HepG2 (cell line): ENCODE results near the gene ANKRD31. TPM values are rescaled to one million over a fixed set of nuclear protein-coding genes. Genes with fewer than 3 reads are reported as not detected.

Experiments
- CBX2 ChIP-seq, 2 experiments: fragments of 200-600 bp in 1 of 2; sonication (generic); formaldehyde crosslinking in 1 of 2; IDR thresholded peaks; 2 replicates each; pipeline versions ENCODE4 v1.7.0 to v1.8.1; 2018 to 2022; ENCODE audit warnings: low read depth in 2 of 2, low read length in 1 of 2, mild to moderate bottlenecking in 1 of 2, missing genetic modification reagents in 1 of 2
- FOXO1 ChIP-seq: sonication (generic); formaldehyde crosslinking; IDR thresholded peaks from 2 replicates; pipeline ENCODE4 v1.4.0; 2020; ENCODE audit warnings: missing genetic modification reagents
- GABPB1 ChIP-seq: IDR thresholded peaks from 2 replicates; pipeline ENCODE4 v1.6.1; 2016; ENCODE audit warnings: mild to moderate bottlenecking, missing genetic modification reagents, moderate library complexity, missing compliant biosample characterization
- GATAD2A ChIP-seq: IDR thresholded peaks from 2 replicates; pipeline ENCODE4 v1.6.1; 2016
- HES4 ChIP-seq: sonication (generic); formaldehyde crosslinking; IDR thresholded peaks from 2 replicates; pipeline ENCODE4 v1.9.0; 2021; ENCODE audit warnings: mild to moderate bottlenecking, missing genetic modification reagents, borderline replicate concordance
- HOXD1 ChIP-seq: sonication (generic); formaldehyde crosslinking; IDR thresholded peaks from 2 replicates; pipeline ENCODE4 v1.5.0; 2020; ENCODE audit warnings: missing genetic modification reagents
- IRF2 ChIP-seq: IDR thresholded peaks from 2 replicates; pipeline ENCODE4 v1.6.1; 2018; ENCODE audit warnings: missing genetic modification reagents, missing compliant biosample characterization
- MIER3 ChIP-seq: IDR thresholded peaks from 2 replicates; pipeline ENCODE4 v1.6.1; 2016; ENCODE audit warnings: missing compliant biosample characterization, borderline replicate concordance
- NBN ChIP-seq: fragments of 450-650 bp; conservative IDR thresholded peaks from 2 replicates; pipeline ENCODE4 v1.6.1; 2017
- PHF20 ChIP-seq: sonication (generic); formaldehyde crosslinking; IDR thresholded peaks from 2 replicates; pipeline ENCODE4 v1.5.0; 2020; ENCODE audit warnings: mild to moderate bottlenecking, missing genetic modification reagents
- POLR2A ChIP-seq, 2 experiments: IDR thresholded peaks; 2 replicates each; pipeline ENCODE4 v1.6.1; 2011; ENCODE audit warnings: low read depth in 2 of 2, low read length in 2 of 2, mild to moderate bottlenecking in 1 of 2, moderate library complexity in 1 of 2; ENCODE audit not compliant: insufficient read depth in 1 of 2
- RARA ChIP-seq: IDR thresholded peaks from 2 replicates; pipeline ENCODE4 v1.6.1; 2016; ENCODE audit warnings: missing genetic modification reagents, missing compliant biosample characterization
- RBM39 ChIP-seq: fragments of 200-400 bp; formaldehyde crosslinking; IDR thresholded peaks from one replicate; pipeline ENCODE4 v1.6.1; 2018; ENCODE audit warnings: antibody characterized with exemption, mild to moderate bottlenecking, low read depth, low read length; ENCODE audit not compliant: poor library complexity, severe bottlenecking
- SALL1 ChIP-seq: sonication (generic); formaldehyde crosslinking; IDR thresholded peaks from 2 replicates; pipeline ENCODE4 v1.8.0; 2022; ENCODE audit warnings: mild to moderate bottlenecking, missing genetic modification reagents
- SMAD1 ChIP-seq: sonication (generic); formaldehyde crosslinking; IDR thresholded peaks from 2 replicates; pipeline ENCODE4 v1.4.0; 2020; ENCODE audit warnings: missing genetic modification reagents, low read depth, mild to moderate bottlenecking, borderline replicate concordance
- SP140L ChIP-seq: sonication (generic); formaldehyde crosslinking; IDR thresholded peaks from 2 replicates; pipeline ENCODE4 v1.4.0; 2020; ENCODE audit warnings: missing genetic modification reagents, borderline replicate concordance
- ZFP90 ChIP-seq: sonication (generic); formaldehyde crosslinking; IDR thresholded peaks from 2 replicates; pipeline ENCODE4 v1.8.0; 2022; ENCODE audit warnings: missing genetic modification reagents, mild to moderate bottlenecking, inconsistent platforms, borderline replicate concordance
- ZNF235 ChIP-seq: sonication (generic); formaldehyde crosslinking; IDR thresholded peaks from 2 replicates; pipeline ENCODE4 v1.8.1; 2023; ENCODE audit warnings: mild to moderate bottlenecking, missing genetic modification reagents, borderline replicate concordance
- ZNF263 ChIP-seq: sonication (generic); formaldehyde crosslinking; IDR thresholded peaks from 2 replicates; pipeline ENCODE4 v1.4.0; 2020; ENCODE audit warnings: missing genetic modification reagents
- ZNF329 ChIP-seq: sonication (generic); formaldehyde crosslinking; IDR thresholded peaks from 2 replicates; pipeline ENCODE4 v1.9.0; 2021; ENCODE audit warnings: low read depth, mild to moderate bottlenecking, missing genetic modification reagents
- ZNF546 ChIP-seq: sonication (generic); formaldehyde crosslinking; conservative IDR thresholded peaks from 2 replicates; pipeline ENCODE4 v1.8.1; 2023; ENCODE audit warnings: mild to moderate bottlenecking, missing genetic modification reagents
- ZNF552 ChIP-seq: sonication (generic); formaldehyde crosslinking; IDR thresholded peaks from 2 replicates; pipeline ENCODE4 v1.9.0; 2022; ENCODE audit warnings: missing genetic modification reagents, mild to moderate bottlenecking, borderline replicate concordance
- ZNF737 ChIP-seq: sonication (generic); formaldehyde crosslinking; IDR thresholded peaks from 2 replicates; pipeline ENCODE4 v1.5.0; 2020; ENCODE audit warnings: missing genetic modification reagents, mild to moderate bottlenecking, borderline replicate concordance
- ZNF746 ChIP-seq: sonication (generic); formaldehyde crosslinking; IDR thresholded peaks from 2 replicates; pipeline ENCODE4 v1.8.0; 2022; ENCODE audit warnings: mild to moderate bottlenecking, missing genetic modification reagents
- ZNF766 ChIP-seq: sonication (generic); formaldehyde crosslinking; IDR thresholded peaks from 2 replicates; pipeline ENCODE4 v1.5.0; 2020; ENCODE audit warnings: missing genetic modification reagents, borderline replicate concordance
- ZNF777 ChIP-seq: sonication (generic); formaldehyde crosslinking; IDR thresholded peaks from 2 replicates; pipeline ENCODE4 v1.4.0; 2020; ENCODE audit warnings: missing genetic modification reagents
- ZNF850 ChIP-seq: sonication (generic); formaldehyde crosslinking; conservative IDR thresholded peaks from 2 replicates; pipeline ENCODE4 v1.9.0; 2021; ENCODE audit warnings: mild to moderate bottlenecking, missing genetic modification reagents
- polyA plus RNA-seq, 8 experiments: library from polyadenylated mRNA; depleted of rRNA in 3 of 8; stranded (reverse) in 7 of 8; unstranded in 1 of 8; fragments of >200 nt; fragmentation: Illumina TruSeq in 4 of 8; extraction: Trizol in 4 of 8; gene quantifications; 2 replicates each; pipeline versions ENCODE4 v1.2.1 to v1.2.3, GENCODE V29; 2011 to 2016; ENCODE audit warnings: low read depth in 4 of 8, missing spikeins in 1 of 8, mixed read lengths in 1 of 8; ENCODE audit not compliant: insufficient read depth in 1 of 8
- total RNA-seq, 5 experiments: library from RNA; depleted of rRNA; stranded (reverse); fragments of >200 nt; fragmentation: Illumina TruSeq; extraction: Trizol; gene quantifications; 2 replicates each; pipeline ENCODE4 v1.2.3, GENCODE V29; 2016; ENCODE audit warnings: low read depth in 1 of 5
- TF ChIP-seq, protein P1 (sequence below): sonication (generic); formaldehyde crosslinking; IDR thresholded peaks from 2 replicates; pipeline ENCODE4 v1.4.0; 2020; ENCODE audit warnings: missing genetic modification reagents
- TF ChIP-seq, protein P2 (sequence below): IDR thresholded peaks from 2 replicates; pipeline ENCODE4 v1.6.1; 2016; ENCODE audit warnings: missing compliant biosample characterization, missing genetic modification reagents, borderline replicate concordance

Gene ANKRD31
- total and polyA plus RNA-seq, 2 of the 13 experiments (the other 11 are each of a cell fraction or from before 2014, with no cell fraction given): 0.01 to 0.09 TPM

DNA sequence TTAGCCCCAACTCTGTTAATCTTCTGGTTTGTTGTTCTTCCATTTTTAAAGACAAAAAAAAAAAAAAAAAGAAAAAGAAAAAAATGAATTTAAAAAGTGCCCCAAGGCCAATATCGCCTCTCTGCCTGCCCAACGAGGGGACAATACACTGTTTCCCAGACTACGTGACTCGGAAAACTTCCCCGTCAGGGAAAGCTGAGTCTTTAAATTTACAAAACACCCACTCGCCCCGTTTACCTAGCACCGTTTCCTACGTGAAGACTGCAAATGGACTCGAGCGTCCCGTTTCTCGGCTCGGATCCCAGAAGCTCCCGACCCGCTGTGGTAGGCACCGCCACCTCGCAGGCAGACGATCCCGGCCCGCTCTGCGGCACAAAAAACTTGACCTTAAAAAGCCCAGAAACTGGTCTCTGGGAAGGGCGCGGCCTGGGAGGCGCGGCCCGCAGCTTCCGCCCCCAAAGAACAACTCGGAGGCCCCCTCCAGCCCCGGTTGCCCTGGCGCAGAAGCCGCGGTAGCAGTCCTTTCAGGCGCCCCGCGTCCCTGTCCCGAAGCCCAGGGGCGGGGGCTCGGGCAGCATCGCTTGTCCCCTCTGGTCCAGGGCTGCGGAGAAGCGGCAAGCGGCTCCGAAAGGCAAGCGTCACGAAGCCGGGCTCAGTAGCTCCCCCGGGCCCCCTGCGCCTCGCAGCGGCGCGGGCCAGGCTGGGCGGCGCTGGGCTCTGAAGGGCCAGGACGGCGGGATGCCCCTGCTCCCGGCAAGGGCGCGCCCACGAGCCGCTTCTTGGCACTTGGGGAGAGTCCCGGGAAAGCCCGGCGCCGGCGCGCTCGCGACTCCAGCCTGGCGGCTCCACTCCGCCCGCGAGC is 184.3 kb downstream of the ANKRD31 start, which contains the start of gene GCNT4 (continued):
- TF ChIP-seq, protein P1, sequence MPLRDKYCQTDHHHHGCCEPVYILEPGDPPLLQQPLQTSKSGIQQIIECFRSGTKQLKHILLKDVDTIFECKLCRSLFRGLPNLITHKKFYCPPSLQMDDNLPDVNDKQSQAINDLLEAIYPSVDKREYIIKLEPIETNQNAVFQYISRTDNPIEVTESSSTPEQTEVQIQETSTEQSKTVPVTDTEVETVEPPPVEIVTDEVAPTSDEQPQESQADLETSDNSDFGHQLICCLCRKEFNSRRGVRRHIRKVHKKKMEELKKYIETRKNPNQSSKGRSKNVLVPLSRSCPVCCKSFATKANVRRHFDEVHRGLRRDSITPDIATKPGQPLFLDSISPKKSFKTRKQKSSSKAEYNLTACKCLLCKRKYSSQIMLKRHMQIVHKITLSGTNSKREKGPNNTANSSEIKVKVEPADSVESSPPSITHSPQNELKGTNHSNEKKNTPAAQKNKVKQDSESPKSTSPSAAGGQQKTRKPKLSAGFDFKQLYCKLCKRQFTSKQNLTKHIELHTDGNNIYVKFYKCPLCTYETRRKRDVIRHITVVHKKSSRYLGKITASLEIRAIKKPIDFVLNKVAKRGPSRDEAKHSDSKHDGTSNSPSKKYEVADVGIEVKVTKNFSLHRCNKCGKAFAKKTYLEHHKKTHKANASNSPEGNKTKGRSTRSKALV (CRISPR knock-in tag): peak; percentile 58; the same call in 1 of the 2 replicates
- TF ChIP-seq HES4 (CRISPR knock-in tag) (no peak), RBM39 (no peak), FOXO1 (CRISPR knock-in tag) (no peak), POLR2A (IDR thresholded peaks at IDR 0.05; ENCODE audit: insufficient read depth in 1 of 2, low read depth in 2 of 2, low read length in 2 of 2) (no peak), GATAD2A (CRISPR knock-in tag) (no peak), PHF20 (CRISPR knock-in tag) (no peak), SP140L (CRISPR knock-in tag) (no peak), ZFP90 (CRISPR knock-in tag) (peak; percentile 30; the same call in 1 of the 2 replicates), ZNF546 (CRISPR knock-in tag) (no peak), SALL1 (0 out of 2 replicates have a peak, but pooled peaks have one; percentile 4), ZNF737 (CRISPR knock-in tag) (no peak), GABPB1 (CRISPR knock-in tag) (peak; percentile 32; the same call in 1 of the 2 replicates), ZNF777 (CRISPR knock-in tag) (no peak), ZNF746 (CRISPR knock-in tag) (no peak), ZNF766 (CRISPR knock-in tag) (no peak), RARA (CRISPR knock-in tag) (no peak), ZNF329 (CRISPR knock-in tag) (no peak), ZNF552 (CRISPR knock-in tag) (no peak), CBX2 (IDR thresholded peaks at IDR 0.05; ENCODE audit: low read depth, low read length) (peak; percentile 62; the same call in 1 of the 2 replicates), CBX2 (CRISPR knock-in tag; IDR thresholded peaks at IDR 0.05; ENCODE audit: low read depth) (no peak), ZNF850 (CRISPR knock-in tag) (no peak), ZNF263 (CRISPR knock-in tag) (0 out of 2 replicates have a peak, but pooled peaks have one; percentile 25), HOXD1 (CRISPR knock-in tag) (0 out of 2 replicates have a peak, but pooled peaks have one; percentile 23), MIER3 (CRISPR knock-in tag) (no peak), IRF2 (CRISPR knock-in tag) (no peak), NBN (no peak), ZNF235 (no peak), SMAD1 (CRISPR knock-in tag) (no peak)
- TF ChIP-seq, protein P2, sequence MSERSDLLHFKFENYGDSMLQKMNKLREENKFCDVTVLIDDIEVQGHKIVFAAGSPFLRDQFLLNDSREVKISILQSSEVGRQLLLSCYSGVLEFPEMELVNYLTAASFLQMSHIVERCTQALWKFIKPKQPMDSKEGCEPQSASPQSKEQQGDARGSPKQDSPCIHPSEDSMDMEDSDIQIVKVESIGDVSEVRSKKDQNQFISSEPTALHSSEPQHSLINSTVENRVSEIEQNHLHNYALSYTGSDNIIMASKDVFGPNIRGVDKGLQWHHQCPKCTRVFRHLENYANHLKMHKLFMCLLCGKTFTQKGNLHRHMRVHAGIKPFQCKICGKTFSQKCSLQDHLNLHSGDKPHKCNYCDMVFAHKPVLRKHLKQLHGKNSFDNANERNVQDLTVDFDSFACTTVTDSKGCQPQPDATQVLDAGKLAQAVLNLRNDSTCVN (CRISPR knock-in tag): no peak
